ENCODE measurements around the gene MXRA8.

Gene MXRA8

GRCh38 chr1:1345384-1345783 is 13.0 kb downstream of the MXRA8 start:
- TF ChIP-seq GATA1 (IDR thresholded peaks at IDR 0.05; ENCODE audit: low read depth, low read length) (no peak), POLR2A (IDR thresholded peaks at IDR 0.05; ENCODE audit: low read length) (no peak)
- DNase-seq = no peak

DNA sequence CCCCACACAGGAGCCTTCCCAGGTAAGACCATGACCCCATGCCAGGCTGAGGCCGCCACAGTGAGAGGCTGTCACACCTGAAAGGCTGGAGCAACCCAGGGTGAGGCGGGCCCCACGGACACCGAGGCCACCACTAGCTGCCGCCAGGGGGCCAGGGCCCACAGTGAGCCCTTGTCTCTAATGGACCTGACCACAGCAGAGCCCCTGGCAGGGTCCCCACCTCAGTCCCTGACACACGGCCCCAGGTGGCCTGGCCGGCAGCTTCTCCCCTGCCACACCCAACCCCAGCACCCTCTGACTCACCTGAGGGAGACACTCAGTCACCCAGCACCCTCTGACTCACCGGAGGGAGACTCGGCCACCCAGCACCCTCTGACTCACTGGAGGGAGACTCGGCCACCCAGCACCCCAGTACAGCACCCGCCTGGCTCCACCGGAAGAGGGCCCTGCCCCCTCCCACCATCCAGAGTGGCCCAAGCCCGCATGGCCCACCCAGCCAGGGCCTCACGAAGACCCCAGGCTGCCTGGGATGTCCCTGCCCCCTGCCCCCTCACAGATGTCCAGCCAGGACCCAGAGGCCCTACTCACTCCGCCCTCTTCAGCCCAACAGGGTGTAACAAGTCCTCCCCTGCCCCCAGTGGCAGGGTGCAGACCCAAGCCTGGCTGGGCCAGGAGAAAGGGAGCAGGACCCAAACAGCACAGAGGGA is 13.5 kb downstream of the MXRA8 start:
- TF ChIP-seq POLR2A (IDR thresholded peaks at IDR 0.05; ENCODE audit: low read length) (no peak), GATA1 (IDR thresholded peaks at IDR 0.05; ENCODE audit: low read depth, low read length) (no peak)
- DNase-seq = peak; percentile 27 to 62

DNA sequence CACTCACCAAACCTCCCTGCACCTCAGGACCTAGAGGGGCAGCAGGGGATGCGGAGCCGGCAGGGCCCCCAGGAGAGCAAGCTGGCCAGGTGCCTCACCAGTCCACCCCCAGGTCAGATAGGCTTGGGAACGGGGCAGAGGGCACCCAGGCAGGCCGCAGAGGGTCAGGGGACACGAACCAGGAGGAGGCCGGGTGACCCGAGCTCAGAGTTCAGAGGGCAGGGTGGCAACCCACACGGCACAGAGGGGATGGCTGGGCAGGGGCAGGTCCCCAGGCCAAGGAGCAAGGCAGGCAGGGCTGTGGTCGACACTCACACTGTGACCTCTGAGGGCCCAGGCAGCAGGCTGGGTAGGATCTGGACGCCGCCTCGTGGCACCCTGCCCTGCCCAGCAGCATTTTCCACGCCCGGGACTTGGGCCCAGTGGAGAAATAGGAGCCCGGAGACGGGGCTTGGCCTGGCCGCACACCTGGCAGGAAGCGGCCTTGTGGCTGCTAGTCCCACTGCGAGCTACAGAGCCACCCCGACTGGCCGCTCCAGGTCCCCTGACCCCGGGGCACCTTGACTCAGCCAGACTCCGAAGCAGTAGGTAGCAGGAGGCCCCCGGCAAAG is 14.4 kb downstream of the MXRA8 start:
- DNase-seq = no peak
- TF ChIP-seq POLR2A (IDR thresholded peaks at IDR 0.05; ENCODE audit: low read length) (no peak), GATA1 (IDR thresholded peaks at IDR 0.05; ENCODE audit: low read depth, low read length) (no peak)

- no peak for DNase-seq
- TF ChIP-seq POLR2A (IDR thresholded peaks at IDR 0.05; ENCODE audit: low read length) (no peak), GATA1 (IDR thresholded peaks at IDR 0.05; ENCODE audit: low read depth, low read length) (no peak)
These were observed 15.7 kb downstream of the MXRA8 start for GRCh38 chr1:1342584-1343115.

GRCh38 chr1:1342061-1342562 is 16.2 kb downstream of the MXRA8 start:
- no peak for DNase-seq
- TF ChIP-seq GATA1 (IDR thresholded peaks at IDR 0.05; ENCODE audit: low read depth, low read length) (no peak), POLR2A (IDR thresholded peaks at IDR 0.05; ENCODE audit: low read length) (no peak)

- TF ChIP-seq GATA1 (IDR thresholded peaks at IDR 0.05; ENCODE audit: low read depth, low read length) = no peak
- no peak for DNase-seq
These were observed 16.8 kb downstream of the MXRA8 start for GRCh38 chr1:1341549-1342021.

DNA sequence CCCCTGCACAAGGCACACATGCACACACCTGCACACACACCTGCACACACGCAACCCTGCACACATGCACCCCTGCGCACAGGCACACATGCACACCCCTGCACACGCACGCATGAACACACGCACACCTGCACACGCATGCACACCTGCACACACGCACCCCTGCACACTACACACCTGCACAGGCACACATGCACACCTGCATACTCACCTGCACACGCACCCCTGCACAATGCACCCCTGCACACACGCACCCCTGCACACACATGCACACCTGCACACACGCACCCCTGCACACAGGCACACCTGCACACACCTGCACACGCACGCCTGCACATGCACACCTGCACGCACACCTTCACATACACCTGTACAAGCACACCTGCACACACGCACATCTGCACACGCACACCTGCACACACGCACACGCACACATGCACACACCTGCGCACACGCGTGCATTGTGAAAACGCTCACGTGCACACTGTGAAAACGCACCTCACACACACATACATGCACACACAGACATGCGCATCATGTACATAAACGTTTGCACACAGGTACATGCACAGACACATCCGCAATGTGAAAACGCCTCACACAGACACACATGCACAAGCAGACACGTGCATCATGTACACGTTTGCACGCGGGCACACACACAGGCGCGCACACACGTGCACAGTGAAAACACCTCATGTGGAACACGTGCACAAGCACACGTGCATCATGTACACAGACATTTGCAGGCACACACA is 17.4 kb downstream of the MXRA8 start:
- DNase-seq = no peak
- TF ChIP-seq GATA1 (IDR thresholded peaks at IDR 0.05; ENCODE audit: low read depth, low read length) = no peak

DNA sequence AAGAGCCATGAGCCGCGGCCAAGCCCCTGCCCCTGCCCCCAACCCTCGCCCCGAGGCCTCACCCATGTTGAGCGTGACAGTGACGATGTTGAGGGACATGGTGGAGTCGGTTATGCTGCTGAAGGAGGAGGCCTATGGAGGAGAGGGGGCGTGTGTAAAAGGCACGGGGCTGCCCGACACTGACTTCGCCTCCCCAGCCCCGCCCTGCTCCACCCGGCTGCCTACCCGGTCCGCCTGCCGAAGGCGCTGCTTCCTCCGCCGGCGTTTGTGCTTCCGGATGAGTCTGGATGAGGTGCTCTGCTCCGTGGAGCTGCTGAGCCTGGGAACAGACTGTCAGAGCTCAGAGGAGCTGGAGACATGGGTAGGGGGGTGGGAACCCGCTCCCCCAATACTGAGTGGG is 18.2 kb downstream of the MXRA8 start:
- TF ChIP-seq POLR2A (IDR thresholded peaks at IDR 0.05; ENCODE audit: low read length) = no peak
- no peak for TF ChIP-seq GATA1 (IDR thresholded peaks at IDR 0.05; ENCODE audit: low read depth, low read length)

DNA sequence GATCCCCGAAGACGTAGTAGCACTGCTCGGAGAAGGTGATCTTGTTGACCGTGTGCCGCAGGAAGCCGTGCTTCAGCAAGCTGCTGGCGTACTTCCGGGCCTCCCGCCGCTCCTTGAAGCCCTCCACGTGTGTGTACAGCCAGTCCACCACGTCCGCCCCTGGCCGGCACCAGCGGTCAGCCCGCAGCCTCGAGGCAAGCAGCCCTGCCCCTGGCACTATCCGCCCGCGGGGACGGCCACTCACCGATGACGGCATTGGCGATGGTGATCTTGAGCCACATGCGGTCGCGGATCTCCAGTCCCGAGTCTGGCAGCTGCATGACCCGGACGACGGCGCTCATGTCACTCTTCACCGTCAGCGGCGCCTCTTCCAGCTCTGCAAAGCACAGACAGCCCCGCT is 20.1 kb downstream of the MXRA8 start:
- TF ChIP-seq GATA1 (IDR thresholded peaks at IDR 0.05; ENCODE audit: low read depth, low read length) (no peak), POLR2A (IDR thresholded peaks at IDR 0.05; ENCODE audit: low read length) (no peak)
- no peak for DNase-seq

More for the DNA sequence above, 18.2 kb downstream of the MXRA8 start:
- DNase-seq = no peak

- DNase-seq = peak in 1 of 2 experiments; percentile 29
- no peak for TF ChIP-seq GATA1 (IDR thresholded peaks at IDR 0.05; ENCODE audit: low read depth, low read length)
- TF ChIP-seq POLR2A (IDR thresholded peaks at IDR 0.05; ENCODE audit: low read length) = no peak
These were observed 20.6 kb downstream of the MXRA8 start for GRCh38 chr1:1337793-1338147.

- TF ChIP-seq POLR2A (IDR thresholded peaks at IDR 0.05; ENCODE audit: low read length) (no peak), GATA1 (IDR thresholded peaks at IDR 0.05; ENCODE audit: low read depth, low read length) (no peak)
- no peak for DNase-seq
These were observed 21.2 kb downstream of the MXRA8 start for GRCh38 chr1:1336931-1337792.

- DNase-seq = no peak
- TF ChIP-seq GATA1 (IDR thresholded peaks at IDR 0.05; ENCODE audit: low read depth, low read length) = no peak
- no peak for TF ChIP-seq POLR2A (IDR thresholded peaks at IDR 0.05; ENCODE audit: low read length)
These were observed 21.9 kb downstream of the MXRA8 start for GRCh38 chr1:1336446-1336845.

DNA sequence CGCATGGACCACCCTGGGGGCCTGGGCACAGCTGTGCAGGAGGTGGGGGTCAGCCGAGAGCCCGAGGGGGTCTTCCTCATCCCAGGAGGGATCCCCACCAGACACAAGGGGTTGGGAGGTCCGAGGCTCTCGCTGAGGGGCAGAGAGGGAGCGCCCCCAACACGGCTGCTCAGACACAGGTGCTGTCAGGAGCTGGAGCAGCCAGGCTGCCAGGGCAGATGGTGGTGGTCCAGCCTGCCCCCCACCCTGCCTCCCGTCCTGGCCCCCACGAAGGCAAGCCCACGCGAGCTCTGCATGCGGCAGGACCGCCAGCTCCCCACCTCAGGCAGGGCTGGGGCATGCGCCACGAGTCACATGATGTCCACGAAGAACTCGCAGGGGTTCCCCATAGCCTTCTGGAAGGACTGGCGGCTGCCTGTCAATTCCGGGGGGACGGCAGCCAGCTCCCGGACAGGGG is 22.5 kb downstream of the MXRA8 start:
- TF ChIP-seq GATA1 (IDR thresholded peaks at IDR 0.05; ENCODE audit: low read depth, low read length) (no peak), POLR2A (IDR thresholded peaks at IDR 0.05; ENCODE audit: low read length) (no peak)
- no peak for DNase-seq

Measured in erythroblast (primary cell).